SK-N-MC (cell line): Measurements from ENCODE around the gene CATSPERE.

Experiments used
- DNase-seq: peaks from one replicate; pipeline ENCODE4 v3.0.0-alpha.2; 2011; ENCODE audit warnings: low read depth, low spot score
- H3K27ac ChIP-seq: fragments of 200-600 bp; sonication (generic); 2 replicates; pipeline ENCODE4 v1.5.1; 2016; ENCODE audit warnings: mixed run types
- H3K36me3 ChIP-seq: fragments of 200-600 bp; sonication (generic); 2 replicates; pipeline ENCODE4 v1.6.1; 2017; ENCODE audit warnings: antibody characterized with exemption, low read length, mixed read lengths; ENCODE audit not compliant: insufficient read depth
- H3K4me3 ChIP-seq: fragments of 200-600 bp; sonication (generic); 2 replicates; pipeline ENCODE4 v1.5.1; 2016
- H3K9ac ChIP-seq: fragments of 200-600 bp; sonication (generic); 2 replicates; pipeline ENCODE4 v1.8.0; 2017; ENCODE audit warnings: mixed run types, mixed read lengths; ENCODE audit not compliant: insufficient read length
- H3K9me3 ChIP-seq: fragments of 200-600 bp; sonication (generic); 2 replicates; pipeline ENCODE4 v1.6.1; 2017; ENCODE audit warnings: low read depth, mild to moderate bottlenecking, antibody characterized with exemption, low read length, moderate library complexity, mixed read lengths
- EZH2 ChIP-seq: fragments of 200-600 bp; sonication (generic); IDR thresholded peaks from one replicate; pipeline ENCODE4 v1.6.1; 2017; ENCODE audit warnings: antibody characterized with exemption
- FOXP2 ChIP-seq: optimal IDR thresholded peaks from 2 replicates; pipeline ENCODE3; 2011; ENCODE audit warnings: mild to moderate bottlenecking, moderate library complexity; ENCODE audit not compliant: insufficient read depth; ENCODE audit errors: extremely low read length, control extremely low read depth
- POLR2AphosphoS5 ChIP-seq: IDR thresholded peaks from 2 replicates; pipeline ENCODE4 v1.6.1; 2012; ENCODE audit warnings: mild to moderate bottlenecking, low read depth, low read length, borderline replicate concordance

Gene CATSPERE

GRCh38 chr1:244427647-244428046 lies 33.4 kb upstream of the CATSPERE start:
- no peak overlapping the region for H3K27ac ChIP-seq
- DNase-seq = no peak
- no peak overlapping the region for H3K4me3 ChIP-seq
- no peak overlapping the region for H3K9ac ChIP-seq
- no peak for TF ChIP-seq POLR2AphosphoS5
- no peak for TF ChIP-seq EZH2
- TF ChIP-seq FOXP2 = no peak
- no peaks in the 10 kb centered on the region for H3K9me3 ChIP-seq
- peaks cover 22% of the 10 kb centered on the region for H3K36me3 ChIP-seq

DNA sequence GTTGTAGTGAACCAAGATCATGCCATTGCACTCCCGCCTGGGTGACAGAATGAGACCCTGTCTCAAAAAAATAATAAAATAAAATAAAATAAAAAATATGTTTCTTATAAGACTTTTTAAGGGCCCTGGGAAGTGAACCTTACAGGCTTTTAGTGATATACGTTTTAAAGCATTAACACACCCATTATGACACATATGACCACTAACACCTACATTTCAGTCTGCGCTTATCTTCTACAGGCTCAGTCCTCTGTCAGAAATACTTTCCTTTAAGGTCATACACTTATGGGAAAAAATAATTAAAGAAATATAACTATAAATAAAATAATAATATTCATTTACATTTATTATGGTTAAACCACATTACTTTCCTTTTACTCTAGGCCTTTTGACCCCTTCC lies 31.3 kb upstream of the CATSPERE start:
- Histone ChIP-seq H3K4me3 (no peak overlapping the region), H3K36me3 (peaks cover 16% of the 10 kb centered on the region)
- TF ChIP-seq EZH2 (no peak), FOXP2 (no peak), POLR2AphosphoS5 (no peak)

GRCh38 chr1:244431166-244431565 lies 29.9 kb upstream of the CATSPERE start:
- no peak for DNase-seq
- no peaks in the 10 kb centered on the region for H3K9me3 ChIP-seq
- H3K27ac ChIP-seq = no peak overlapping the region
- H3K9ac ChIP-seq = no peak overlapping the region
- H3K4me3 ChIP-seq = no peak overlapping the region
- TF ChIP-seq EZH2 (no peak), FOXP2 (no peak), POLR2AphosphoS5 (no peak)
- H3K36me3 ChIP-seq = peaks cover 16% of the 10 kb centered on the region

More for the DNA sequence above, 31.3 kb upstream of the CATSPERE start:
- no peaks in the 10 kb centered on the region for H3K9me3 ChIP-seq
- no peak overlapping the region for H3K27ac ChIP-seq
- no peak overlapping the region for H3K9ac ChIP-seq
- DNase-seq = no peak

DNA sequence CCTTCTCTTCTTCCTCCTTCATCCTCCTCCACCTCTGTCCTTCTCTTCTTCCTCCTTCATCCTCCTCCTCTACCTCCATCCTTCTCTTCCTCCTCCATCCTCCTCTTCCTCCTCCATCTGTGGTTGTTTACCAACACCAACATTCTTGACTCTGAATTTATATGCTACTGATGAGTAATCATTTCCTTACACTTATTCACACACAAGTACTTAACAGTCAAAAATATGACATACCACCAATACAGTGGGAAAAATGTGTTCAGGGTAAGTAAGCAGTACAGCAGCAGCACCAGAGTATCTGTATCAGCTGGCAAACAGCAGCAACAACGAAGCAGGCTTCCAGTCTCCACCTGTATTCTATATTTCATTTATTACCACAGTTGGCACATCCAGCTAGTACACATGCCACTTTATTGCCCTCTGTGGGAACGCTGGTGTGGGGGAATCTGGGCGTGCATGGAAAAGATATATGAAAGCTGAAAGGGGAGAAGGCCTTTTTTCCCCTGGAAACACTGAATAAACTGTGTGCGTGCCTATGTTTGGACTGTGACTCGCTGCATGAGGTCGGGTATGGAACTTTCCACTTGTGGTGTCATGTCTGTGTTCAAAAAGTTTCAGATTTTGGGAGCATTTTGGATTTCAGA lies 25.4 kb upstream of the CATSPERE start:
- Histone ChIP-seq H3K9ac (no peak overlapping the region), H3K4me3 (no peak overlapping the region), H3K9me3 (no peaks in the 10 kb centered on the region), H3K36me3 (peaks cover 16% of the 10 kb centered on the region), H3K27ac (no peak overlapping the region)
- TF ChIP-seq POLR2AphosphoS5 (no peak), FOXP2 (no peak), EZH2 (no peak)
- DNase-seq = no peak

DNA sequence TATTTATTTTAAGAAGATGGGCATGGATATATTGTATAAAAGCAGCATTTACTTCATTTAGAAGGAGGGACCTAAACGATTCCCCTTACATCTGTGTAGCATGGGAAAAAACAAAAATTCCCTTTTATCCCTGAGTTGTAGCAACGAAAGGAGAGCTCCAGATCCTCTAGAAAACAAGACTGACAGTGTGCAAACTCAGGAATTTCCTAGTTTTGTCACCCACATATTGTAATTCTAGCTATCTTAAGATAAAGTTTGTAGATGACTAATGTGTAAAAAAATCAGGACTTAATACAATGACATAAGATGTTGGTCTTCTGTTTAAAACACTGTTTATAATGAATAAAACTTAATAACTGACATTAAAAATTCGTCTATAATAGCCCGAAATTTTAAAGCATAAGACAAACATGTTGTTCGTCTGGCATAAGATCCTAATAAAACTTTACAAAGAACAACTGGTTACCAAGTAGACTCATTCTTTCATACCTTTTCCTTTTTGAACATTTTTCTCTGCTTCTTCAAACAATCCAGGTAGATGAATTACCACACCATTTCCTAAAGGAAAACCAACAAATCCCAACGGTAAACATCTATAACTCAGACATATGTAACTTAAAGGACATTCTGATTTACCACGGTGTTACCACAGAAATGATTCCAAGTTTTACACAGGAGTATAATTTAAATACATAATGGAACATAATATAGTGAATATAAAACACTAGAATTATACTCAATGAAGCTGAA lies 24.6 kb upstream of the CATSPERE start:
- Histone ChIP-seq H3K9ac (no peak overlapping the region), H3K4me3 (no peak overlapping the region), H3K9me3 (no peaks in the 10 kb centered on the region), H3K36me3 (peaks cover 15% of the 10 kb centered on the region), H3K27ac (no peak overlapping the region)
- no peak for DNase-seq
- TF ChIP-seq FOXP2 = no peak
- no peak for TF ChIP-seq EZH2
- TF ChIP-seq POLR2AphosphoS5 = no peak

DNA sequence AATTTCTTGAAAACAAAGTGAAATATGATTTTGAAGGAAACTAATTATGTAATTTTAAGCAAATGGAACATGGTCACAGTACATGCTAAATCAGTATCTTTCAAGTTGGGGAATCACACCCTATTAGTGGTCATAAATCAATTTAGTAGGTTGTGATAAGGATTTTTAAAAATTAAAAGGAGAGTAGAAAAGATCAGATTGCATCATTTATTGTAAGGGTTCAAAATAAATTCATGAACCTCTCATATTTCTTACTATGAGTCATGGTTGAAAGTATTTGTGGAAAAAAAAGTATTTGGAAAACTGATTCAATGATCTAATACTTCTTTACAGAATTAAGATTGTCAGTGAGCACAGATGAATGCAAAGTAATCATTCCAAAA lies 24.0 kb upstream of the CATSPERE start:
- Histone ChIP-seq H3K9me3 (no peaks in the 10 kb centered on the region), H3K27ac (no peak overlapping the region), H3K4me3 (no peak overlapping the region), H3K9ac (no peak overlapping the region), H3K36me3 (peaks cover 9% of the 10 kb centered on the region)
- no peak for DNase-seq
- no peak for TF ChIP-seq EZH2
- no peak for TF ChIP-seq FOXP2
- no peak for TF ChIP-seq POLR2AphosphoS5

DNA sequence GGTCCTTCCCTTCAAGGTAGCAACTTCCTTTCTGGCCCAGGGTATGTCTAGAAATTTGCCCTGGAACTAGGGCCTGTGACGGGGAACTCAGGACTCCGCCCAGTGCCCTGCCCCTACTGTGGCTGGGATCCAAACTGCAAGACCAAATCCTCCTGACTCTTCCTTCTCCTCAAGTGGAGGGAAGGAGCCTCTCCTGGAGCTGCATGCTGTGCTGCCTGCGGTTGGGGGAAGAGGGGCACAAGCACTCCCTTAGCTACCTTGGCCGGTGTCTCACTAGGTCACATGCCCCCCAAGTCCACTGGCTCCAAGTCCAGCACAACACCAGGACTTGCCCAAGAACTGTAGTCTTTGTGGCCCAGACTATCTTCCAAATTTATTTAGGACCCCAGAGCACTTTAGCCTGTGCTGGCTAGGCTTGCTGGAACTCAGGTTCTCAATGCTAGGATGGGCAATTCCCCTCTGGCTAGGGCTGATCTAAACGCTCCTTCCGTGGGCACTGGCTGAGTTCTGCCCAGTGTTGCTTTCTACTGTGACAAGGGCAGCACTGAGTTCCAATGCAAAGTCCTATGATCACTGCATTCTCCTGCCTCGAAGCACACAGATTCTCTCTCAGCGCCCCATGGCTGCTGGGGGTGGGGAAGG lies 21.6 kb upstream of the CATSPERE start:
- TF ChIP-seq EZH2 = no peak
- TF ChIP-seq FOXP2 = no peak
- no peak for TF ChIP-seq POLR2AphosphoS5
- no peak overlapping the region for H3K9ac ChIP-seq
- no peak for DNase-seq
- no peaks in the 10 kb centered on the region for H3K9me3 ChIP-seq
- no peaks in the 10 kb centered on the region; the same call in 1 of the 2 replicates for H3K36me3 ChIP-seq
- H3K4me3 ChIP-seq = no peak overlapping the region
- no peak overlapping the region for H3K27ac ChIP-seq

- no peak for DNase-seq
- TF ChIP-seq POLR2AphosphoS5 (no peak), FOXP2 (no peak), EZH2 (no peak)
- Histone ChIP-seq H3K9ac (no peak overlapping the region), H3K9me3 (no peaks in the 10 kb centered on the region), H3K27ac (no peak overlapping the region), H3K36me3 (peaks cover 3% of the 10 kb centered on the region), H3K4me3 (no peak overlapping the region)
These were observed 18.2 kb upstream of the CATSPERE start for GRCh38 chr1:244442850-244443249.

GRCh38 chr1:244444854-244445253 lies 16.2 kb upstream of the CATSPERE start:
- no peak for DNase-seq
- Histone ChIP-seq H3K9me3 (no peaks in the 10 kb centered on the region), H3K27ac (no peak overlapping the region), H3K4me3 (no peak overlapping the region), H3K36me3 (peaks cover 8% of the 10 kb centered on the region), H3K9ac (no peak overlapping the region)
- TF ChIP-seq POLR2AphosphoS5 (no peak), EZH2 (no peak), FOXP2 (no peak)
